Activated T-helper 1 cell treated with anti-CD3 and anti-CD28 coated beads, Interleukin-2, amount 50 U/mL, for 16 hours (primary cell): Measurements from ENCODE around the gene B4GALT2.

Source experiments
- DNase-seq, 2 donors: peaks; one replicate each; pipeline ENCODE4 v3.0.0-alpha.2; 2020; ENCODE audit warnings: low read depth in 1 of 2, low spot score in 1 of 2

The B4GALT2 gene

GRCh38 chr1:43978551-43979260 lies at the start of gene B4GALT2:
B4GALT2 (plus strand) TSS chr1:43979210; CDS start chr1:43981161, 1,951 bp downstream.
- peak in 1 of 2 donors; percentile 12 for DNase-seq

- no peak for DNase-seq
These were observed 48.7 kb upstream of the B4GALT2 start for GRCh38 chr1:43930168-43930948.

GRCh38 chr1:43930949-43931275 lies 48.1 kb upstream of the B4GALT2 start:
- no peak for DNase-seq

- no peak for DNase-seq
These were observed 47.0 kb upstream of the B4GALT2 start for GRCh38 chr1:43931711-43932660.

GRCh38 chr1:43932786-43933385 lies 46.1 kb upstream of the B4GALT2 start:
- DNase-seq, result no peak

GRCh38 chr1:43933386-43934100 lies 45.5 kb upstream of the B4GALT2 start, which contains the start of gene ARTN:
ARTN (plus strand) TSS chr1:43933801; CDS start chr1:43935657, 1,856 bp downstream.
- no peak for DNase-seq

- DNase-seq, result peak in 1 of 2 donors; percentile 12
These were observed 44.7 kb upstream of the B4GALT2 start for GRCh38 chr1:43934101-43934985.

GRCh38 chr1:43934986-43935324 lies 44.1 kb upstream of the B4GALT2 start:
- no peak for DNase-seq

GRCh38 chr1:43935711-43936427 lies 43.1 kb upstream of the B4GALT2 start:
- DNase-seq, result no peak

GRCh38 chr1:43936431-43937151 lies 42.4 kb upstream of the B4GALT2 start:
- DNase-seq, result no peak

- DNase-seq, result no peak
These were observed 41.7 kb upstream of the B4GALT2 start for GRCh38 chr1:43937179-43937865.

GRCh38 chr1:43938383-43938782 lies 40.6 kb upstream of the B4GALT2 start:
- no peak for DNase-seq

GRCh38 chr1:43938892-43939587 lies 40.0 kb upstream of the B4GALT2 start:
- DNase-seq, result no peak

- DNase-seq, result no peak
These were observed 36.6 kb upstream of the B4GALT2 start for GRCh38 chr1:43942411-43942810.

GRCh38 chr1:43944860-43945259 lies 34.1 kb upstream of the B4GALT2 start:
- DNase-seq, result no peak

GRCh38 chr1:43945674-43946235 lies 33.3 kb upstream of the B4GALT2 start:
- no peak for DNase-seq
